Measurements from ENCODE around the gene ZNF568. TPM values are rescaled to one million over a fixed set of nuclear protein-coding genes. Genes with fewer than 3 reads are reported as not detected.
A peak's percentile ranks its signal among the peaks of the same experiment; 100 is the strongest.

ZNF568 gene
- total and polyA plus RNA-seq, 2 experiments from 2014 or later: 10.6 to 20.5 TPM

GRCh38 chr19:36931684-36932083, 15.6 kb downstream of the ZNF568 start:
- no peak overlapping the region for H3K9ac ChIP-seq
- no peaks in the 10 kb centered on the region for H4K20me1 ChIP-seq (ENCODE audit: insufficient read depth)
- no peaks in the 10 kb centered on the region for H3F3A ChIP-seq (ENCODE audit: insufficient read depth)
- in situ Hi-C loops (cut with MboI): no loop called here
- no peak overlapping the region for H3K27ac ChIP-seq
- H3K4me2 ChIP-seq (ENCODE audit: unreplicated experiment): no peak overlapping the region
- 95 to 97% methylated on average over 2 of the region's 2 CpGs for WGBS, 2 experiments (ENCODE audit: low coverage in 1 of 2, low lambda C conversion rate in 2 of 2, missing lambda C conversion rate in 2 of 2)
- no peaks in the 10 kb centered on the region for H3K9me2 ChIP-seq (ENCODE audit: insufficient read depth)
- peaks cover 34% of the 10 kb centered on the region for H3K79me2 ChIP-seq (ENCODE audit: insufficient read depth)
- H3K4me3 ChIP-seq: no peak overlapping the region
- no peaks in the 10 kb centered on the region for H3K4me1 ChIP-seq (ENCODE audit: insufficient read depth)
- H2AFZ ChIP-seq: no peak overlapping the region
- no peaks in the 10 kb centered on the region for H3K27me3 ChIP-seq (replicated peaks; ENCODE audit: insufficient read depth)
- peaks cover 37% of the 10 kb centered on the region for H3K36me3 ChIP-seq (ENCODE audit: low read depth)
- DNase-seq: no peak
- TF ChIP-seq EZH2phosphoT487 (IDR thresholded peaks at IDR 0.05; ENCODE audit: insufficient read depth, low read depth) (no peak), EZH2 (IDR thresholded peaks at IDR 0.05; ENCODE audit: insufficient read depth, poor library complexity, severe bottlenecking) (no peak)
- peaks cover 3% of the 10 kb centered on the region for H3K9me3 ChIP-seq (ENCODE audit: low read depth)

GRCh38 chr19:36939153-36939552, 23.0 kb downstream of the ZNF568 start:
- no peak for DNase-seq
- no peak overlapping the region for H2AFZ ChIP-seq
- H3F3A ChIP-seq (ENCODE audit: insufficient read depth): no peaks in the 10 kb centered on the region
- TF ChIP-seq EZH2phosphoT487 (IDR thresholded peaks at IDR 0.05; ENCODE audit: insufficient read depth, low read depth) (no peak), EZH2 (IDR thresholded peaks at IDR 0.05; ENCODE audit: insufficient read depth, poor library complexity, severe bottlenecking) (no peak)
- H3K79me2 ChIP-seq (ENCODE audit: insufficient read depth): peaks cover 17% of the 10 kb centered on the region
- peaks cover 66% of the 10 kb centered on the region for H3K36me3 ChIP-seq (ENCODE audit: low read depth)
- H3K9me2 ChIP-seq (ENCODE audit: insufficient read depth): no peaks in the 10 kb centered on the region
- no peak overlapping the region for H3K4me2 ChIP-seq (ENCODE audit: unreplicated experiment)
- H3K27ac ChIP-seq: no peak overlapping the region
- no peaks in the 10 kb centered on the region for H3K27me3 ChIP-seq (replicated peaks; ENCODE audit: insufficient read depth)
- H3K4me1 ChIP-seq (ENCODE audit: insufficient read depth): no peaks in the 10 kb centered on the region
- no peak overlapping the region for H3K4me3 ChIP-seq
- no peak overlapping the region for H3K9ac ChIP-seq
- no peaks in the 10 kb centered on the region for H4K20me1 ChIP-seq (ENCODE audit: insufficient read depth)
- H3K9me3 ChIP-seq (ENCODE audit: low read depth): no peaks in the 10 kb centered on the region
- in situ Hi-C loops (cut with MboI): no loop called here

DNA sequence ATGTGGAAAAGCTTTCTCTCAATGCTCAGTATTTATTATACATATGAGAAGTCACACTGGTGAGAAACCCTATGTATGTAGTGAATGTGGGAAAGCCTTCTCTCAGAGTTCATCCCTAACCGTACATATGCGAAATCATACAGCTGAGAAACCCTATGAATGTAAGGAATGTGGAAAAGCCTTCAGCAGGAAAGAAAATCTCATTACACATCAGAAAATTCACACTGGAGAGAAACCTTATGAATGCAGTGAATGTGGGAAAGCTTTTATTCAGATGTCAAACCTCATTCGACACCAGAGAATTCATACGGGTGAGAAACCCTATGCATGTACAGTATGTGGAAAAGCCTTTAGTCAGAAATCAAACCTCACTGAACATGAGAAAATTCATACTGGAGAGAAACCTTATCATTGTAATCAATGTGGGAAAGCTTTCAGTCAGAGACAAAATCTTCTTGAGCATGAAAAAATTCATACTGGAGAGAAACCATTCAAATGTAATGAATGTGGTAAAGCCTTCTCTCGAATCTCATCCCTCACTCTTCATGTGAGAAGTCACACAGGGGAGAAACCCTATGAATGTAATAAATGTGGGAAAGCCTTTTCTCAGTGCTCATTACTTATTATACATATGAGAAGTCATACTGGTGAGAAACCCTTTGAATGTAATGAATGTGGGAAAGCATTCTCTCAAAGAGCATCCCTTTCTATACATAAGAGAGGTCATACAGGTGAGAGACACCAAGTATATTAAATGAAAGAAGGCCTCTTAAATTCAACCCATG, 34.4 kb downstream of the ZNF568 start:
- Histone ChIP-seq H3K4me1 (ENCODE audit: insufficient read depth) (no peaks in the 10 kb centered on the region), H3K79me2 (ENCODE audit: insufficient read depth) (no peaks in the 10 kb centered on the region), H3K9me3 (ENCODE audit: low read depth) (peaks cover 24% of the 10 kb centered on the region), H3F3A (ENCODE audit: insufficient read depth) (0 out of 2 replicates have a peak, but pooled peaks cover 9% of the 10 kb centered on the region), H3K9me2 (ENCODE audit: insufficient read depth) (no peaks in the 10 kb centered on the region), H3K27ac (no peak overlapping the region), H2AFZ (no peak overlapping the region), H3K4me2 (ENCODE audit: unreplicated experiment) (no peak overlapping the region), H3K36me3 (ENCODE audit: low read depth) (peaks cover 63% of the 10 kb centered on the region), H3K27me3 (replicated peaks; ENCODE audit: insufficient read depth) (no peaks in the 10 kb centered on the region), H3K9ac (no peak overlapping the region), H3K4me3 (no peak overlapping the region), H4K20me1 (ENCODE audit: insufficient read depth) (no peaks in the 10 kb centered on the region)
- no peak for TF ChIP-seq EZH2phosphoT487 (IDR thresholded peaks at IDR 0.05; ENCODE audit: insufficient read depth, low read depth)
- no peak for TF ChIP-seq EZH2 (IDR thresholded peaks at IDR 0.05; ENCODE audit: insufficient read depth, poor library complexity, severe bottlenecking)
- 93 to 96% methylated on average over 5 of the region's 5 CpGs for whole genome bisulfite sequencing, 2 experiments (ENCODE audit: low coverage in 1 of 2, low lambda C conversion rate in 2 of 2, missing lambda C conversion rate in 2 of 2)
- in situ Hi-C loops (cut with MboI): no loop called here
- DNase-seq: peak; percentile 17

DNA sequence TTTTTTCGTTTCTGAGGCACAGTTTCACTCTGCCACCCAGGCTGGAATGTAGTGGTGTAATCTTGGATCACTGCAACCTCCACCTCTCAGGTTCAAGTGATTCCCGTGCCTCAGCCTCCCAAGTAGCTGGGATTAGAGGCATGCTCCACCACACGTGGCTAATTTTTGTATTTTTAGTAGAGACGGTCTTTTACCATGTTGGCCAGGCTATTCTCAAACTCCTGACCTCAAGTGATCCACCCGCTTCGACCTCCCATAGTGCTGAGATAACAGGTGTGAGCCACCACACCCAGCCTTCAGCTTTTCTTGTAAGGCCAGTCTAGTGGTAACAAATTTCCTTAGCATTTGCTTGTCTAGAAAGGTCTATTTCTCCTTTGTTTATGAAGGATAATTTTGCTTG, 46.2 kb downstream of the ZNF568 start:
- Histone ChIP-seq H2AFZ (no peak overlapping the region), H4K20me1 (ENCODE audit: insufficient read depth) (no peaks in the 10 kb centered on the region), H3K4me3 (no peak overlapping the region), H3K36me3 (ENCODE audit: low read depth) (no peaks in the 10 kb centered on the region), H3K27me3 (replicated peaks; ENCODE audit: insufficient read depth) (no peaks in the 10 kb centered on the region), H3K4me1 (ENCODE audit: insufficient read depth) (no peaks in the 10 kb centered on the region), H3K27ac (no peak overlapping the region), H3K9me3 (ENCODE audit: low read depth) (no peaks in the 10 kb centered on the region), H3K79me2 (ENCODE audit: insufficient read depth) (no peaks in the 10 kb centered on the region), H3F3A (ENCODE audit: insufficient read depth) (no peaks in the 10 kb centered on the region), H3K4me2 (ENCODE audit: unreplicated experiment) (no peak overlapping the region), H3K9me2 (ENCODE audit: insufficient read depth) (no peaks in the 10 kb centered on the region), H3K9ac (no peak overlapping the region)
- 79 to 80% methylated on average over 6 of the region's 6 CpGs for WGBS, 2 experiments (ENCODE audit: low coverage in 1 of 2, low lambda C conversion rate in 2 of 2, missing lambda C conversion rate in 2 of 2)
- no peak for DNase-seq
- TF ChIP-seq EZH2phosphoT487 (IDR thresholded peaks at IDR 0.05; ENCODE audit: insufficient read depth, low read depth) (no peak), EZH2 (IDR thresholded peaks at IDR 0.05; ENCODE audit: insufficient read depth, poor library complexity, severe bottlenecking) (no peak)
- in situ Hi-C loops (cut with MboI): no loop called here
